GM12891 (cell line): Measurements from ENCODE around the gene CMSS1.

ENCODE experiments used
- PAX5 ChIP-seq: IDR thresholded peaks from 2 replicates; pipeline ENCODE4 v1.6.1; 2011; ENCODE audit warnings: low read length, moderate library complexity, mild to moderate bottlenecking; ENCODE audit not compliant: insufficient read depth, severe bottlenecking
- POLR2A ChIP-seq: IDR thresholded peaks from 2 replicates; pipeline ENCODE4 v1.6.1; 2011; ENCODE audit warnings: low read depth, low read length, control low read depth
- POLR2AphosphoS5 ChIP-seq: IDR thresholded peaks from 2 replicates; pipeline ENCODE4 v1.6.1; 2011; ENCODE audit warnings: low read depth, low read length, control low read depth
- SPI1 ChIP-seq: IDR thresholded peaks from 2 replicates; pipeline ENCODE4 v1.6.1; 2011; ENCODE audit warnings: low read depth, low read length, control low read depth
- TAF1 ChIP-seq: IDR thresholded peaks from 2 replicates; pipeline ENCODE4 v1.6.1; 2011; ENCODE audit warnings: low read depth, low read length, control low read depth

- no peak for TF ChIP-seq POLR2A
- TF ChIP-seq TAF1: no peak
- no peak for TF ChIP-seq POLR2AphosphoS5
- TF ChIP-seq SPI1: no peak
- TF ChIP-seq PAX5: no peak
Measured at GRCh38 chr3:99858469-99858868, 40.8 kb downstream of the CMSS1 start.
